ENCODE data around the gene LRCH3.

GRCh38 chr3:197748597-197749314 lies 42.3 kb upstream of the LRCH3 start:
- TF ChIP-seq CTCF (conservative IDR thresholded peaks at IDR 0.05; ENCODE audit: low read depth, low read length): no peak
- TF ChIP-seq EZH2 (IDR thresholded peaks at IDR 0.05; ENCODE audit: borderline replicate concordance, low read depth, low read length, poor library complexity, severe bottlenecking): no peak

All from A673 (cell line).